Measurements from ENCODE around the gene HTD2. TPM values are rescaled to one million over a fixed set of nuclear protein-coding genes. Genes with fewer than 3 reads are reported as not detected.
A peak's percentile ranks its signal among the peaks of the same experiment; 100 is the strongest.
"Not testable (repeated sequence)": the region's sequence is repeated elsewhere in the genome, so short reads cannot be mapped to it uniquely, and the experiment has no call there.

The HTD2 gene
- total RNA-seq, 1 experiment from 2014 or later, result 19.6 TPM

- in situ Hi-C loops (cut with HindIII; ENCODE audit: low sequenced_read_pairs), result not testable (repeated sequence)
These were observed 15.9 kb upstream of the HTD2 start for GRCh38 chr3:58290446-58290845.

GRCh38 chr3:58291671-58292338, 14.5 kb upstream of the HTD2 start:
- in situ Hi-C loops (cut with HindIII; ENCODE audit: low sequenced_read_pairs), result no loop called here
- DNase-seq (ENCODE audit: low spot score), result no peak

More at GRCh38 chr3:58290446-58290845, 15.9 kb upstream of the HTD2 start:
- not testable (repeated sequence) for DNase-seq (ENCODE audit: low spot score)

- in situ Hi-C loops (cut with HindIII; ENCODE audit: low sequenced_read_pairs), result no loop called here
These were observed 13.5 kb upstream of the HTD2 start for GRCh38 chr3:58292866-58293265.

GRCh38 chr3:58293516-58293915, 12.8 kb upstream of the HTD2 start:
- in situ Hi-C loops (cut with HindIII; ENCODE audit: low sequenced_read_pairs), result no loop called here

More at GRCh38 chr3:58292866-58293265, 13.5 kb upstream of the HTD2 start:
- DNase-seq (ENCODE audit: low spot score), result no peak

GRCh38 chr3:58296269-58296668, 10.1 kb upstream of the HTD2 start:
- in situ Hi-C loops (cut with HindIII; ENCODE audit: low sequenced_read_pairs), result no loop called here

More at GRCh38 chr3:58293516-58293915, 12.8 kb upstream of the HTD2 start:
- peak; percentile 91 for DNase-seq (ENCODE audit: low spot score)

GRCh38 chr3:58296843-58297242, 9.5 kb upstream of the HTD2 start:
- in situ Hi-C loops (cut with HindIII; ENCODE audit: low sequenced_read_pairs), result no loop called here

More at GRCh38 chr3:58296269-58296668, 10.1 kb upstream of the HTD2 start:
- DNase-seq (ENCODE audit: low spot score), result no peak

GRCh38 chr3:58298190-58298589, 8.1 kb upstream of the HTD2 start:
- in situ Hi-C loops (cut with HindIII; ENCODE audit: low sequenced_read_pairs), result no loop called here
- no peak for DNase-seq (ENCODE audit: low spot score)

More at GRCh38 chr3:58296843-58297242, 9.5 kb upstream of the HTD2 start:
- DNase-seq (ENCODE audit: low spot score), result no peak

- no peak for DNase-seq (ENCODE audit: low spot score)
- in situ Hi-C loops (cut with HindIII; ENCODE audit: low sequenced_read_pairs), result no loop called here
These were observed 7.2 kb upstream of the HTD2 start for GRCh38 chr3:58299075-58299474.

GRCh38 chr3:58299839-58300516, 6.3 kb upstream of the HTD2 start:
- in situ Hi-C loops (cut with HindIII; ENCODE audit: low sequenced_read_pairs), result loop anchor here (10.0 kb wide), 1 partner anchor 105 kb away; no protein-coding TSS in a partner anchor
- DNase-seq (ENCODE audit: low spot score), result peak; percentile 79

- in situ Hi-C loops (cut with HindIII; ENCODE audit: low sequenced_read_pairs), result loop anchor here (10.0 kb wide), 1 partner anchor 113 kb away; no protein-coding TSS in a partner anchor
- peak; percentile 41 for DNase-seq (ENCODE audit: low spot score)
These were observed 1.4 kb downstream of the HTD2 start for GRCh38 chr3:58307639-58308215.

GRCh38 chr3:58308728-58309127, 2.4 kb downstream of the HTD2 start:
- peak; percentile 25 for DNase-seq (ENCODE audit: low spot score)
- in situ Hi-C loops (cut with HindIII; ENCODE audit: low sequenced_read_pairs), result loop anchor here (10.0 kb wide), 1 partner anchor 114 kb away; no protein-coding TSS in a partner anchor

- in situ Hi-C loops (cut with HindIII; ENCODE audit: low sequenced_read_pairs), result no loop called here
These were observed 11.5 kb downstream of the HTD2 start for GRCh38 chr3:58317811-58318210.

GRCh38 chr3:58321791-58322190, 15.5 kb downstream of the HTD2 start:
- DNase-seq (ENCODE audit: low spot score), result no peak
- in situ Hi-C loops (cut with HindIII; ENCODE audit: low sequenced_read_pairs), result no loop called here

More at GRCh38 chr3:58317811-58318210, 11.5 kb downstream of the HTD2 start:
- DNase-seq (ENCODE audit: low spot score), result no peak

- no peak for DNase-seq (ENCODE audit: low spot score)
- in situ Hi-C loops (cut with HindIII; ENCODE audit: low sequenced_read_pairs), result no loop called here
These were observed 16.5 kb downstream of the HTD2 start for GRCh38 chr3:58322793-58323192.

- in situ Hi-C loops (cut with HindIII; ENCODE audit: low sequenced_read_pairs), result no loop called here
- no peak for DNase-seq (ENCODE audit: low spot score)
These were observed 17.4 kb downstream of the HTD2 start for GRCh38 chr3:58323529-58324390.

GRCh38 chr3:58324391-58325390, 18.4 kb downstream of the HTD2 start:
- DNase-seq (ENCODE audit: low spot score), result no peak
- in situ Hi-C loops (cut with HindIII; ENCODE audit: low sequenced_read_pairs), result no loop called here

GRCh38 chr3:58325525-58325992, 19.2 kb downstream of the HTD2 start:
- in situ Hi-C loops (cut with HindIII; ENCODE audit: low sequenced_read_pairs), result no loop called here
- no peak for DNase-seq (ENCODE audit: low spot score)

Measured in G401 (cell line).